Measurements from ENCODE around the gene MAN1A1.

- TF ChIP-seq CTCF (IDR thresholded peaks at IDR 0.05 in 4 of 5, conservative IDR thresholded peaks at IDR 0.05 in 1 of 5) (no peak), POLR2A (IDR thresholded peaks at IDR 0.05) (no peak)
Observed at GRCh38 chr6:119303164-119303887, 46.2 kb downstream of the MAN1A1 start.

Measured in gastrocnemius medialis (tissue), 4 donors.